HCT116 (cell line): ENCODE measurements around the gene ZFP36L2.
A peak's percentile ranks its signal among the peaks of the same experiment; 100 is the strongest.

ENCODE experiments used
- CTCF ChIP-seq, 3 experiments: fragments of 200-600 bp in 1 of 3; sonication (generic) in 1 of 3; IDR thresholded peaks in 2 of 3; conservative IDR thresholded peaks in 1 of 3; 2 replicates each; pipeline ENCODE4 v1.5.1; 2012 to 2017; ENCODE audit warnings: low read depth in 2 of 3, low read length in 2 of 3, antibody characterized with exemption in 1 of 3, borderline replicate concordance in 1 of 3, control low read depth in 1 of 3, mild to moderate bottlenecking in 1 of 3, mixed read lengths in 1 of 3, mixed run types in 1 of 3, moderate library complexity in 1 of 3; ENCODE audit not compliant: insufficient read depth in 1 of 3
- EGR1 ChIP-seq: IDR thresholded peaks from 2 replicates; pipeline ENCODE4 v1.6.1; 2012; ENCODE audit warnings: low read depth
- EZH2 ChIP-seq: fragments of 200-600 bp; sonication (generic); IDR thresholded peaks from 2 replicates; pipeline ENCODE4 v1.6.1; 2017; ENCODE audit warnings: antibody characterized with exemption, mixed run types
- EZH2phosphoT487 ChIP-seq: fragments of 200-600 bp; IDR thresholded peaks from 2 replicates; pipeline ENCODE4 v1.6.1; 2018; ENCODE audit warnings: antibody characterized with exemption, borderline replicate concordance
- POLR2AphosphoS5 ChIP-seq: IDR thresholded peaks from 2 replicates; pipeline ENCODE4 v1.6.1; 2011; ENCODE audit warnings: mild to moderate bottlenecking, low read depth, low read length, moderate library complexity
- REST ChIP-seq: IDR thresholded peaks from 2 replicates; pipeline ENCODE4 v1.6.1; 2012; ENCODE audit warnings: low read depth
- SIN3A ChIP-seq: IDR thresholded peaks from 2 replicates; pipeline ENCODE4 v1.6.1; 2012; ENCODE audit warnings: low read depth
- ZFX ChIP-seq: fragments of 450-650 bp; IDR thresholded peaks from 2 replicates; pipeline ENCODE4 v1.6.1; 2017
- TF ChIP-seq, protein P1 (sequence below): IDR thresholded peaks from 2 replicates; pipeline ENCODE4 v1.6.1; 2011; ENCODE audit warnings: mild to moderate bottlenecking, low read length, moderate library complexity; ENCODE audit not compliant: insufficient replicate concordance; ENCODE audit errors: extremely low read depth

GRCh38 chr2:43184339-43184895, 42.0 kb downstream of the ZFP36L2 start:
- no peak for TF ChIP-seq REST
- no peak for TF ChIP-seq CTCF (IDR thresholded peaks at IDR 0.05 in 2 of 3, conservative IDR thresholded peaks at IDR 0.05 in 1 of 3; ENCODE audit: borderline replicate concordance in 1 of 3, insufficient read depth in 1 of 3, low read depth in 2 of 3, low read length in 2 of 3)
- TF ChIP-seq POLR2AphosphoS5 = peak; percentile 53; the same call in 1 of the 2 replicates
- no peak for TF ChIP-seq ZFX
- TF ChIP-seq EGR1 = no peak
- no peak for TF ChIP-seq EZH2
- TF ChIP-seq EZH2phosphoT487 = no peak
- TF ChIP-seq SIN3A = no peak
- TF ChIP-seq, protein P1, sequence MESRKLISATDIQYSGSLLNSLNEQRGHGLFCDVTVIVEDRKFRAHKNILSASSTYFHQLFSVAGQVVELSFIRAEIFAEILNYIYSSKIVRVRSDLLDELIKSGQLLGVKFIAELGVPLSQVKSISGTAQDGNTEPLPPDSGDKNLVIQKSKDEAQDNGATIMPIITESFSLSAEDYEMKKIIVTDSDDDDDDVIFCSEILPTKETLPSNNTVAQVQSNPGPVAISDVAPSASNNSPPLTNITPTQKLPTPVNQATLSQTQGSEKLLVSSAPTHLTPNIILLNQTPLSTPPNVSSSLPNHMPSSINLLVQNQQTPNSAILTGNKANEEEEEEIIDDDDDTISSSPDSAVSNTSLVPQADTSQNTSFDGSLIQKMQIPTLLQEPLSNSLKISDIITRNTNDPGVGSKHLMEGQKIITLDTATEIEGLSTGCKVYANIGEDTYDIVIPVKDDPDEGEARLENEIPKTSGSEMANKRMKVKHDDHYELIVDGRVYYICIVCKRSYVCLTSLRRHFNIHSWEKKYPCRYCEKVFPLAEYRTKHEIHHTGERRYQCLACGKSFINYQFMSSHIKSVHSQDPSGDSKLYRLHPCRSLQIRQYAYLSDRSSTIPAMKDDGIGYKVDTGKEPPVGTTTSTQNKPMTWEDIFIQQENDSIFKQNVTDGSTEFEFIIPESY = no peak
